Measurements from ENCODE around the gene ESRRA.

Gene ESRRA

GRCh38 chr11:64333556-64333955, 28.2 kb downstream of the ESRRA start:
- no peak overlapping the region for H3K4me3 ChIP-seq (ENCODE audit: low read length in 2 of 2)
- H3K4me2 ChIP-seq (ENCODE audit: insufficient read depth, low read length, poor library complexity, severe bottlenecking) = no peak overlapping the region
- H2BK120ac ChIP-seq (ENCODE audit: low read depth, low read length) = no peak overlapping the region
- no peak overlapping the region for H3K18ac ChIP-seq (ENCODE audit: low read length)
- H3K9ac ChIP-seq (ENCODE audit: low read depth, low read length, poor library complexity) = no peak overlapping the region
- WGBS, 2 donors (ENCODE audit: extremely low coverage in 2 of 2, insufficient read length in 2 of 2, insufficient replicate concordance in 1 of 2) = no CpG with 5 or more reads among the region's 8 CpGs
- H2AFZ ChIP-seq (ENCODE audit: low read length) = no peak overlapping the region
- H2AK5ac ChIP-seq (ENCODE audit: low read depth, low read length) = no peak overlapping the region
- H3K27ac ChIP-seq (replicated peaks; ENCODE audit: low read length) = no peak overlapping the region
- H2BK15ac ChIP-seq (ENCODE audit: low read length) = no peak overlapping the region
- no peaks in the 10 kb centered on the region for H3K79me1 ChIP-seq (ENCODE audit: low read depth, low read length)
- H3K36me3 ChIP-seq (replicated peaks in 1 of 2; ENCODE audit: control insufficient read depth in 2 of 2, insufficient read depth in 2 of 2, low read length in 2 of 2) = peaks cover 0 to 2% of the 10 kb centered on the region in 2 donors
- no peaks in the 10 kb centered on the region for H3K9me3 ChIP-seq (replicated peaks in 1 of 2; ENCODE audit: control insufficient read depth in 2 of 2, insufficient read depth in 1 of 2, low read depth in 1 of 2, low read length in 2 of 2)
- H2BK12ac ChIP-seq (ENCODE audit: low read length) = no peak overlapping the region
- H3K4me1 ChIP-seq (ENCODE audit: control insufficient read depth in 2 of 2, insufficient read depth in 1 of 2, low read depth in 1 of 2, low read length in 2 of 2) = peaks cover 0 to 2% of the 10 kb centered on the region in 2 donors
- H4K91ac ChIP-seq (ENCODE audit: low read depth, low read length, poor library complexity) = no peak overlapping the region
- no peak overlapping the region for H2BK5ac ChIP-seq (ENCODE audit: low read length)
- no peak overlapping the region for H3K23ac ChIP-seq (ENCODE audit: low read depth, low read length, poor library complexity)
- DNase-seq (ENCODE audit: low spot score) = no peak
- H3K27me3 ChIP-seq (ENCODE audit: control insufficient read depth in 3 of 3, insufficient read depth in 3 of 3, low read depth in 1 of 3, low read length in 3 of 3) = peaks cover 0 to 3% (median 0%) of the 10 kb centered on the region in 3 experiments
- H4K8ac ChIP-seq (ENCODE audit: low read depth, low read length) = no peak overlapping the region
- H3K4ac ChIP-seq (ENCODE audit: low read length) = no peak overlapping the region
- H3K14ac ChIP-seq (ENCODE audit: low read length) = no peak overlapping the region

- Histone ChIP-seq H3K79me1 (ENCODE audit: low read depth, low read length) (peaks cover 1% of the 10 kb centered on the region), H3K4me1 (ENCODE audit: control insufficient read depth in 2 of 2, insufficient read depth in 1 of 2, low read depth in 1 of 2, low read length in 2 of 2) (peaks cover 0 to 2% of the 10 kb centered on the region in 2 donors), H3K4ac (ENCODE audit: low read length) (no peak overlapping the region), H3K36me3 (replicated peaks in 1 of 2; ENCODE audit: control insufficient read depth in 2 of 2, insufficient read depth in 2 of 2, low read length in 2 of 2) (peaks cover 0 to 2% of the 10 kb centered on the region in 2 donors), H3K27me3 (ENCODE audit: control insufficient read depth in 3 of 3, insufficient read depth in 3 of 3, low read depth in 1 of 3, low read length in 3 of 3) (peaks cover 0 to 16% (median 3%) of the 10 kb centered on the region in 3 experiments), H3K23ac (ENCODE audit: low read depth, low read length, poor library complexity) (no peak overlapping the region), H3K14ac (ENCODE audit: low read length) (no peak overlapping the region), H2BK15ac (ENCODE audit: low read length) (no peak overlapping the region), H4K8ac (ENCODE audit: low read depth, low read length) (no peak overlapping the region), H2BK12ac (ENCODE audit: low read length) (no peak overlapping the region), H2AFZ (ENCODE audit: low read length) (no peak overlapping the region), H2BK5ac (ENCODE audit: low read length) (no peak overlapping the region), H3K9me3 (replicated peaks in 1 of 2; ENCODE audit: control insufficient read depth in 2 of 2, insufficient read depth in 1 of 2, low read depth in 1 of 2, low read length in 2 of 2) (no peaks in the 10 kb centered on the region), H3K4me2 (ENCODE audit: insufficient read depth, low read length, poor library complexity, severe bottlenecking) (no peak overlapping the region), H2BK120ac (ENCODE audit: low read depth, low read length) (no peak overlapping the region), H4K91ac (ENCODE audit: low read depth, low read length, poor library complexity) (no peak overlapping the region), H3K4me3 (ENCODE audit: low read length in 2 of 2) (no peak overlapping the region), H3K9ac (ENCODE audit: low read depth, low read length, poor library complexity) (no peak overlapping the region), H3K18ac (ENCODE audit: low read length) (peak overlapping the region; percentile 13), H3K27ac (replicated peaks; ENCODE audit: low read length) (no peak overlapping the region), H2AK5ac (ENCODE audit: low read depth, low read length) (no peak overlapping the region)
- no peak for DNase-seq (ENCODE audit: low spot score)
- WGBS, 2 donors (ENCODE audit: extremely low coverage in 2 of 2, insufficient read length in 2 of 2, insufficient replicate concordance in 1 of 2) = no CpG with 5 or more reads among the region's 13 CpGs
These were observed 29.7 kb downstream of the ESRRA start for GRCh38 chr11:64334764-64335735.

- no peak overlapping the region for H3K18ac ChIP-seq (ENCODE audit: low read length)
- H3K9ac ChIP-seq (ENCODE audit: low read depth, low read length, poor library complexity) = no peak overlapping the region
- H3K27me3 ChIP-seq (ENCODE audit: control insufficient read depth in 3 of 3, insufficient read depth in 3 of 3, low read depth in 1 of 3, low read length in 3 of 3) = peaks cover 0 to 38% (median 11%) of the 10 kb centered on the region in 3 experiments
- no peak overlapping the region for H4K8ac ChIP-seq (ENCODE audit: low read depth, low read length)
- no peaks in the 10 kb centered on the region for H3K36me3 ChIP-seq (replicated peaks in 1 of 2; ENCODE audit: control insufficient read depth in 2 of 2, insufficient read depth in 2 of 2, low read length in 2 of 2)
- no peak for DNase-seq (ENCODE audit: low spot score)
- H2BK120ac ChIP-seq (ENCODE audit: low read depth, low read length) = no peak overlapping the region
- no CpG with 5 or more reads among the region's 8 CpGs for WGBS, 2 donors (ENCODE audit: extremely low coverage in 2 of 2, insufficient read length in 2 of 2, insufficient replicate concordance in 1 of 2)
- peaks cover 2 to 14% of the 10 kb centered on the region in 2 donors for H3K4me1 ChIP-seq (ENCODE audit: control insufficient read depth in 2 of 2, insufficient read depth in 1 of 2, low read depth in 1 of 2, low read length in 2 of 2)
- no peak overlapping the region for H2BK5ac ChIP-seq (ENCODE audit: low read length)
- H3K23ac ChIP-seq (ENCODE audit: low read depth, low read length, poor library complexity) = no peak overlapping the region
- no peak overlapping the region for H2BK15ac ChIP-seq (ENCODE audit: low read length)
- no peak overlapping the region for H2BK12ac ChIP-seq (ENCODE audit: low read length)
- H3K27ac ChIP-seq (replicated peaks; ENCODE audit: low read length) = no peak overlapping the region
- H3K9me3 ChIP-seq (replicated peaks in 1 of 2; ENCODE audit: control insufficient read depth in 2 of 2, insufficient read depth in 1 of 2, low read depth in 1 of 2, low read length in 2 of 2) = no peaks in the 10 kb centered on the region
- H4K91ac ChIP-seq (ENCODE audit: low read depth, low read length, poor library complexity) = no peak overlapping the region
- peaks cover 1% of the 10 kb centered on the region for H3K79me1 ChIP-seq (ENCODE audit: low read depth, low read length)
- H2AFZ ChIP-seq (ENCODE audit: low read length) = no peak overlapping the region
- H3K14ac ChIP-seq (ENCODE audit: low read length) = no peak overlapping the region
- H3K4me2 ChIP-seq (ENCODE audit: insufficient read depth, low read length, poor library complexity, severe bottlenecking) = no peak overlapping the region
- no peak overlapping the region for H2AK5ac ChIP-seq (ENCODE audit: low read depth, low read length)
- no peak overlapping the region for H3K4me3 ChIP-seq (ENCODE audit: low read length in 2 of 2)
- H3K4ac ChIP-seq (ENCODE audit: low read length) = no peak overlapping the region
These were observed 32.4 kb downstream of the ESRRA start for GRCh38 chr11:64337538-64338249.

- Histone ChIP-seq H4K91ac (ENCODE audit: low read depth, low read length, poor library complexity) (no peak overlapping the region), H3K4ac (ENCODE audit: low read length) (no peak overlapping the region), H2BK12ac (ENCODE audit: low read length) (no peak overlapping the region), H3K18ac (ENCODE audit: low read length) (no peak overlapping the region), H3K36me3 (replicated peaks in 1 of 2; ENCODE audit: control insufficient read depth in 2 of 2, insufficient read depth in 2 of 2, low read length in 2 of 2) (no peaks in the 10 kb centered on the region), H2AFZ (ENCODE audit: low read length) (no peak overlapping the region), H3K4me1 (ENCODE audit: control insufficient read depth in 2 of 2, insufficient read depth in 1 of 2, low read depth in 1 of 2, low read length in 2 of 2) (peaks cover 6 to 17% of the 10 kb centered on the region in 2 donors), H3K27ac (replicated peaks; ENCODE audit: low read length) (no peak overlapping the region), H3K9ac (ENCODE audit: low read depth, low read length, poor library complexity) (no peak overlapping the region), H3K9me3 (replicated peaks in 1 of 2; ENCODE audit: control insufficient read depth in 2 of 2, insufficient read depth in 1 of 2, low read depth in 1 of 2, low read length in 2 of 2) (no peaks in the 10 kb centered on the region), H2AK5ac (ENCODE audit: low read depth, low read length) (no peak overlapping the region), H3K14ac (ENCODE audit: low read length) (no peak overlapping the region), H3K27me3 (ENCODE audit: control insufficient read depth in 3 of 3, insufficient read depth in 3 of 3, low read depth in 1 of 3, low read length in 3 of 3) (peaks cover 0 to 41% (median 11%) of the 10 kb centered on the region in 3 experiments), H3K23ac (ENCODE audit: low read depth, low read length, poor library complexity) (no peak overlapping the region), H2BK5ac (ENCODE audit: low read length) (no peak overlapping the region), H3K4me3 (ENCODE audit: low read length in 2 of 2) (no peak overlapping the region), H2BK120ac (ENCODE audit: low read depth, low read length) (no peak overlapping the region), H2BK15ac (ENCODE audit: low read length) (no peak overlapping the region), H3K79me1 (ENCODE audit: low read depth, low read length) (peaks cover 1% of the 10 kb centered on the region), H3K4me2 (ENCODE audit: insufficient read depth, low read length, poor library complexity, severe bottlenecking) (no peak overlapping the region), H4K8ac (ENCODE audit: low read depth, low read length) (no peak overlapping the region)
- DNase-seq (ENCODE audit: low spot score) = no peak
- no CpG with 5 or more reads among the region's 8 CpGs for WGBS, 2 donors (ENCODE audit: extremely low coverage in 2 of 2, insufficient read length in 2 of 2, insufficient replicate concordance in 1 of 2)
These were observed 33.4 kb downstream of the ESRRA start for GRCh38 chr11:64338716-64339115.
